Measurements from ENCODE around the gene CLCNKB. TPM values are rescaled to one million over a fixed set of nuclear protein-coding genes. Genes with fewer than 3 reads are reported as not detected.

Gene CLCNKB
- total RNA-seq, 1 experiment from 2014 or later: not detected

DNA sequence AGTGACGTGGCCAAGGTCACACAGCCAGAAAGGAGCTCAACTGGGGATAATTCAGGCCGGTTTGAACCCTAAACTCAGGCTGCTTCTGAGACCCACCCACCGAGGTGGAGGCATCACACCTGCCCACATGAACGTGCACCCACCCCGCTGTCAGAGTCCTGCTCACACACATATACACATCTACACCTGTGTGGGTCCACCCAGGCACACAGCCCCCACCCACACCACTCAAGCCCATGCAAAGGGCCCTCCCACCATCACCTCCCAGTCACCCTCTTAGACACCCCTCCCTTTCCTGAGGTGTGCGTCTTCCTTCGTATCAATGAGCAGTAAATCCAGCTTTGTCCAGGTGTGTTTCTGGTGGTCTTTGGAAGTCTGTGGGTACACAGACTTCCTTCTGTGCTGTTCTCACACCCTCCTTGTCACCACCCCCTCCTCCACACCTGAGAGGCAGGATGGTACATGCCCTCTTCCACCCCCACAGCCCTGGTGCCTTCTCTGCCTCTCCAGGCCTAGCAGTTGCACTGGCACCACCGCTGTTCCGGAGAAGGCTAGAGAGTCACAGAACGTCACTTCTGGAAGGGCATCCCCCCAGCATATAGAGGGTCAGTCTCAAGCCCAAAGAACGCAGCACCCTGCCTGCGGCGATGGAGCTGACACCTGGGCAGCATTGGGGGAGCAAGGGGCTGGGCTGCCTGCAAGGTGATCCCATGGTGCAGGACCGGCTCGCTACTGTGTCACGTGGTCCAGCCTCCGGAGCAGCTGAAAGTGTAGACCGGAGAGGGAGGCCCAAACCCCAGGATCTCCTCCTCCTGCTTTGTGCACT is 48.7 kb downstream of the CLCNKB start:
- Histone ChIP-seq H3K27me3 (ENCODE audit: low read length) (no peaks in the 10 kb centered on the region), H3K27ac (ENCODE audit: low read length) (no peak overlapping the region), H2AFZ (ENCODE audit: low read length) (no peak overlapping the region), H3K4me3 (ENCODE audit: low read length) (no peak overlapping the region), H3K9me3 (ENCODE audit: low read length) (no peaks in the 10 kb centered on the region), H3K4me2 (ENCODE audit: low read length) (no peak overlapping the region), H3F3A (ENCODE audit: low read length, unreplicated experiment) (no peaks in the 10 kb centered on the region), H3K9ac (ENCODE audit: low read length) (no peak overlapping the region), H3K4me1 (ENCODE audit: insufficient read depth, low read length) (peaks cover 20% of the 10 kb centered on the region), H4K20me1 (ENCODE audit: low read length) (no peaks in the 10 kb centered on the region), H3K79me2 (ENCODE audit: low read length) (no peaks in the 10 kb centered on the region), H3K9me2 (replicated peaks; ENCODE audit: low read length) (no peaks in the 10 kb centered on the region), H3K36me3 (ENCODE audit: low read depth, low read length) (no peaks in the 10 kb centered on the region)
- intact Hi-C loops (cut with micrococcal nuclease): no loop called here
- no peak for TF ChIP-seq EZH2phosphoT487 (IDR thresholded peaks at IDR 0.05; ENCODE audit: borderline replicate concordance, low read length)
- TF ChIP-seq, protein P1, sequence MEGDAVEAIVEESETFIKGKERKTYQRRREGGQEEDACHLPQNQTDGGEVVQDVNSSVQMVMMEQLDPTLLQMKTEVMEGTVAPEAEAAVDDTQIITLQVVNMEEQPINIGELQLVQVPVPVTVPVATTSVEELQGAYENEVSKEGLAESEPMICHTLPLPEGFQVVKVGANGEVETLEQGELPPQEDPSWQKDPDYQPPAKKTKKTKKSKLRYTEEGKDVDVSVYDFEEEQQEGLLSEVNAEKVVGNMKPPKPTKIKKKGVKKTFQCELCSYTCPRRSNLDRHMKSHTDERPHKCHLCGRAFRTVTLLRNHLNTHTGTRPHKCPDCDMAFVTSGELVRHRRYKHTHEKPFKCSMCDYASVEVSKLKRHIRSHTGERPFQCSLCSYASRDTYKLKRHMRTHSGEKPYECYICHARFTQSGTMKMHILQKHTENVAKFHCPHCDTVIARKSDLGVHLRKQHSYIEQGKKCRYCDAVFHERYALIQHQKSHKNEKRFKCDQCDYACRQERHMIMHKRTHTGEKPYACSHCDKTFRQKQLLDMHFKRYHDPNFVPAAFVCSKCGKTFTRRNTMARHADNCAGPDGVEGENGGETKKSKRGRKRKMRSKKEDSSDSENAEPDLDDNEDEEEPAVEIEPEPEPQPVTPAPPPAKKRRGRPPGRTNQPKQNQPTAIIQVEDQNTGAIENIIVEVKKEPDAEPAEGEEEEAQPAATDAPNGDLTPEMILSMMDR (conservative IDR thresholded peaks at IDR 0.05; ENCODE audit: low read depth, low read length): no peak
- no peak for TF ChIP-seq EZH2 (IDR thresholded peaks at IDR 0.05; ENCODE audit: low read length, unreplicated experiment)
- ChIA-PET CTCF (no interaction called here), POLR2A (ENCODE audit: unreplicated experiment) (interaction anchor here (0.7 kb wide), 1 partner anchor 72 kb away, joined by 5 read pairs; no protein-coding TSS in a partner anchor)
- DNase-seq: no peak
- no TSS peak for BruUV-seq (replicated peaks)
- ATAC-seq: no peak

DNA sequence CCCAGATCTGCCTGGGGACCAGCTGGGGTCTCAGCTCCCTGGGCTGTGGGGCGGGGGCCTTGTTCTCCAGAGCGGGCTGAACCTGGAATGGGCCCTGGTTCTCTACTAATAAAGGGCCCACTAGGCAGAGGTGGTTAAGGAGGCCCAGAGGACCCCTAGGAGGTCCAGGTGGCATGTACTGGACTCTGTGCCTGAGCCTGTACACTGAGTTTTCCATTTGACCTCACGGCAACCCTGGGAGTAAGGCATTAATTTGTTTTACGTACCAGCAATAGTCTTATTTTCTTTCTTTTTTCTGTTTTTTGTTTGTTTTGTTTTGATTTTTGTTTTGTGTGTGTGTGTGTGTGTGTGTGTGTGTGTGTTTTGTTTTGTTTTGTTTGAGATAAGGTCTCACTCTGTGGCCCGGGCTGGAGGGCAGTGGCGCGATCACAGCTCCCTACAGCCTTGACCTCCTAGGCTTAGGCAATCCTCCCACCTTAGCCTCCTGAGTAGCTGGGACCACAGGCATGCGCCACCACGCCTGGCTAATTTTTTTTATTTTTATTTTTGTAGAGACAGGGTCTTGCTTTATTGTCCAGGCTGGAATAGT is 49.4 kb downstream of the CLCNKB start:
- Histone ChIP-seq H2AFZ (ENCODE audit: low read length) (no peak overlapping the region), H3K9me2 (replicated peaks; ENCODE audit: low read length) (no peaks in the 10 kb centered on the region), H3F3A (ENCODE audit: low read length, unreplicated experiment) (no peaks in the 10 kb centered on the region), H3K79me2 (ENCODE audit: low read length) (no peaks in the 10 kb centered on the region), H3K4me3 (ENCODE audit: low read length) (no peak overlapping the region), H3K36me3 (ENCODE audit: low read depth, low read length) (no peaks in the 10 kb centered on the region), H3K4me1 (ENCODE audit: insufficient read depth, low read length) (peaks cover 18% of the 10 kb centered on the region), H3K27ac (ENCODE audit: low read length) (no peak overlapping the region), H4K20me1 (ENCODE audit: low read length) (no peaks in the 10 kb centered on the region), H3K27me3 (ENCODE audit: low read length) (no peaks in the 10 kb centered on the region), H3K9ac (ENCODE audit: low read length) (no peak overlapping the region), H3K4me2 (ENCODE audit: low read length) (no peak overlapping the region), H3K9me3 (ENCODE audit: low read length) (no peaks in the 10 kb centered on the region)
- intact Hi-C loops (cut with micrococcal nuclease): no loop called here
- CTCF ChIA-PET: no interaction called here
- no peak for ATAC-seq
- DNase-seq: no peak
- no peak for TF ChIP-seq EZH2 (IDR thresholded peaks at IDR 0.05; ENCODE audit: low read length, unreplicated experiment)
- no peak for TF ChIP-seq EZH2phosphoT487 (IDR thresholded peaks at IDR 0.05; ENCODE audit: borderline replicate concordance, low read length)
- TF ChIP-seq, protein P1 (conservative IDR thresholded peaks at IDR 0.05; ENCODE audit: low read depth, low read length): no peak
- POLR2A ChIA-PET (ENCODE audit: unreplicated experiment): no interaction called here
- BruUV-seq (replicated peaks): no TSS peak

DNA sequence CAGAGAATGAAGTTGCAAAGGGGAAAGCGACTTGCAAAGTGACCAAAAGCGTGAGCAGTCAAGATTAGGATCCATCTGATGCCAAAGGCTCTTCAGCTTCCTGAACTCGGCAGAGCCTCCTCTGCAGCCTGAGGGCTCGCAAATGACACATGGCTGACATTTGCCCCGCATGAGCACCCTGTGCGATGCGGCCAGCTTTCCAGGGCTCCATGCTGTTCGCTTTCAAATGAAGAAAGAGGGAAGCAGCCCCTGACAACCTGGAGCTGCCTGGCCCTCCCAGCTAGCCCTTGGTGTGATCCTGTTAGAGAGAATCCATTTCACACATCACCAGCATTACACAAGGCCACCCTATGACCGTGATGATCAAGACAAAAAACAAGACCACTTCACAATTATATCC is 50.0 kb downstream of the CLCNKB start:
- H3F3A ChIP-seq (ENCODE audit: low read length, unreplicated experiment): no peaks in the 10 kb centered on the region
- no peaks in the 10 kb centered on the region for H3K36me3 ChIP-seq (ENCODE audit: low read depth, low read length)
- peaks cover 12% of the 10 kb centered on the region for H3K4me1 ChIP-seq (ENCODE audit: insufficient read depth, low read length)
- no TSS peak for BruUV-seq (replicated peaks)
- no peaks in the 10 kb centered on the region for H3K9me2 ChIP-seq (replicated peaks; ENCODE audit: low read length)
- no peak overlapping the region for H3K9ac ChIP-seq (ENCODE audit: low read length)
- DNase-seq (no peak), ATAC-seq (no peak)
- TF ChIP-seq EZH2phosphoT487 (IDR thresholded peaks at IDR 0.05; ENCODE audit: borderline replicate concordance, low read length) (no peak), EZH2 (IDR thresholded peaks at IDR 0.05; ENCODE audit: low read length, unreplicated experiment) (no peak)
- TF ChIP-seq, protein P1 (conservative IDR thresholded peaks at IDR 0.05; ENCODE audit: low read depth, low read length): no peak
- H3K27me3 ChIP-seq (ENCODE audit: low read length): no peaks in the 10 kb centered on the region
- CTCF ChIA-PET: no interaction called here
- H3K79me2 ChIP-seq (ENCODE audit: low read length): no peaks in the 10 kb centered on the region
- no peaks in the 10 kb centered on the region for H4K20me1 ChIP-seq (ENCODE audit: low read length)
- no peak overlapping the region for H3K27ac ChIP-seq (ENCODE audit: low read length)
- no peak overlapping the region for H3K4me2 ChIP-seq (ENCODE audit: low read length)
- H3K4me3 ChIP-seq (ENCODE audit: low read length): no peak overlapping the region
- H2AFZ ChIP-seq (ENCODE audit: low read length): no peak overlapping the region
- intact Hi-C loops (cut with micrococcal nuclease): no loop called here
- no peaks in the 10 kb centered on the region for H3K9me3 ChIP-seq (ENCODE audit: low read length)
- POLR2A ChIA-PET (ENCODE audit: unreplicated experiment): no interaction called here
